Measurements from ENCODE around the gene ATP1B1.

Gene ATP1B1

DNA sequence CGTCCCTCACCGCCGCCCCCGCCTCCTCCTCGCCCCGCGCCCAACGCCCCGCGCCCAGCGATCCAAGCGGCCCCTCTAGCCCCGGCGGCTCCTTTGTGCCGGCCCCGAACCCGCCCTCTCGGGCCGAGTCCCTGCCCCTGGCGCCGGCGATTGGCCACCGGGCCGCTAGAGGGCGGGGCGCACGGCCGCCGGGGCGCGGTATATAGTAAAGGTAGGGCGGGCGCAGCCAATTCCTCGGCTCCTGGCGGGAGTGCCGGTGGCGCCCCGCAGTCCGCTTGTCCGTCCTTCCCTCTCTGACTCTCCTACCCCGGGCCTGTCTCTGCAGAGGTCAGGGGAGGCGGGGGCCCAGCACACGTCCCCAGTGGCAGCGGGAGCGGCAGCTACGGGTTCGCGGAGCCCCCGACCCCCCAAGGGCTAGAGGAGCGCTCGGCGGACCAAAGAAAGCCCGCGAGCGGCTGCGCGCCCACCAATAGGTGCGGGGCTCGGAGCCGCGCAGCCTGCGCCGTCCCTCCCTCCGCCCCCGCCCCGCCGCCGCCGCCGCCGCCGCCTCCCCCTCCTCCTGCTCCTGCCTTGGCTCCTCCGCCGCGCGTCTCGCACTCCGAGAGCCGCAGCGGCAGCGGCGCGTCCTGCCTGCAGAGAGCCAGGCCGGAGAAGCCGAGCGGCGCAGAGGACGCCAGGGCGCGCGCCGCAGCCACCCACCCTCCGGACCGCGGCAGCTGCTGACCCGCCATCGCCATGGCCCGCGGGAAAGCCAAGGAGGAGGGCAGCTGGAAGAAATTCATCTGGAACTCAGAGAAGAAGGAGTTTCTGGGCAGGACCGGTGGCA lies at the start of gene ATP1B1:
ATP1B1 (plus strand) TSS at position 596 of the 826 bp plus-strand sequence; CDS start at position 736, 140 bp downstream.
- peak; percentile 84 for DNase-seq

DNA sequence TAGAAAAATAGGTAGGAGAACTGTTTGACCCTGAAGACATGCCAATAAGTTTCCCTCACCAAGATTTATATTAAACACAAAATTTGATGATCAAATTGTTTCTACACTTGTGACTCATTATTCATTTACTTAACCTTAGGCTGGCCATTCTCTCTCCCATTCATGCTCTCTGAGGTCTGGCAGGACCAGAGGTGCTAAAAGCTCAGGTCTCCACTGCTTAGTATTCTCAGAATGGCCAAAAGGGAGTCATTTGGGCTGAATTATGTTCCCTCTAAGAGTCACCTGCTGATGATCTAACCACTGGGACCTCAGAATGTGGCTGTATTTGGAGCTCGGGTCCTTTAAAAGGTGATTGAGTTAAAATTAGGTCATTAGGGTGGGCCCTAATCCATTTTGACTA lies 47.1 kb upstream of the ATP1B1 start:
- no peak for DNase-seq

GRCh38 chr1:169060043-169060722 lies 46.3 kb upstream of the ATP1B1 start:
- no peak for DNase-seq

DNA sequence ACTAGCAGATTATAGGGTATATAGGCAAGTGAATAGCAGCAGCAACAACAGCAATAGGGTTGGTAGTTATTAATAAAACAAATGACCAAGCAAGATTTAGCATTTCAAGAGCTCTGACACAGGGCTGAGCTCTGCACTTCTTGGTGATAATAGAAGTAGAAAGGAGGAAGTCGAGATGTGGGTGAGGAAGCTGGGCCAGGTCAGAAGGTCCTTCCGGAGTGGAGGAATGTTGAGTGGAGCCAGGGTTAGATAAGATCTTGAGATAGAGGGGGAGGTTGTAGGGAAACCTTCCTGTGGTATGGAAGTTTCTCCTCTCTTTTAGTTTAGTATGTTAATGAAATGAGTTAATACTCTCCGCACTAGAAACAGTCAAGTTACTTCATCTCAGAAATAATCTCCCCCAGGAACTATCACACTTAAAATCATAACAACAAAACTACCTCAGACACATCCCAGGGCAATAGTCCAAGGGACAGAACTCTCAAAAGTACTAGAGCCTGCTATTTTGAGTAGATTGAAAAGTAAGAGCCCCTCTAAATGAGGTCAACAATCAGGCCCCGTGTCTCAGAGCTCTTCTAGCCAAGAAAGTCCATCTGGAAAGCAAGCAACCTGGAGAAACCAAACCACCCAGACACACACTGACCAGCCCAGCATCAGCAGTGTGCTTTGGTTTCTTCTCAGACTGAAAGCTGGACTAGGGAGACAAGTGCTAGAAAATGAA lies 45.4 kb upstream of the ATP1B1 start:
- no peak for DNase-seq

GRCh38 chr1:169062152-169062551 lies 44.3 kb upstream of the ATP1B1 start:
- no peak for DNase-seq

DNA sequence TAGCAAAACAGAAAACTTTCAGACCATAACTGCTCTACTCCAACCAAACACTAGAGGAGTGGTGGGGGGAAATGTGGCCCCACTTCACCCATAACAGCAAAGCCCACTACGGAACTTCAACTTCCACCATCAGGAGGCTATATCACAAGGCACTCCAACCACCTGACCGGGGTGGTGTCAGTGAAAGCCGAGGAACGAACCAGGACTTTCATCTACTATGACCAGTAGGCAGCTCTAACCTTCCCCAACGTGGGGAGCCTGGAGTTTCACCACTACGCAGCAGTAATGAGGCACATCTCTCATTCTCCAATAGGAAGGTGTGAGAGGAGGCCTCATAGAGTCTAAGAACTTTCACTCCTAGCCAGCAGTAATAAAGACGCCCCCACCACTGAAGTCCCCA lies 42.4 kb upstream of the ATP1B1 start:
- no peak for DNase-seq

DNA sequence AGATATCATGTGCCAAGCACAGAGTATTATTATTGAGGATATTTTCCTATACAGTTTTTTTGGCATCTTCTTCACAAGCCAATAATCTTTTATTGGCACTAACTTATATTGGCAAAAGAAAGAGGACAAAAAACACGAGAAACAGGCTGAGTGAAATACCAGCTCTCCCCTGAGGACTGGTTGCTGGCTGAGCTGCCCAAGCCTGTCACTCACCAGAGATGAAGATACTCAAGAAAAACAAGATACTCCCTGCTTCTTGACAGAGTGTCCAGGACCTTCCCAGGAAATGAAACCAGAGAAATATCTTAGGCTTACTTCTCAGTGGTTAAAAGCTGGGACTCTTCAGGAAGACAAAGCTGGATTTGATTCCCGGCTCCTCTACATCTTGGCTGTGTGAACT lies 35.9 kb upstream of the ATP1B1 start:
- DNase-seq: no peak

- DNase-seq: no peak
These were observed 35.5 kb upstream of the ATP1B1 start for GRCh38 chr1:169070958-169071357.

GRCh38 chr1:169072945-169073725 lies 33.4 kb upstream of the ATP1B1 start:
- no peak for DNase-seq

- no peak for DNase-seq
These were observed 28.2 kb upstream of the ATP1B1 start for GRCh38 chr1:169078163-169078883.

DNA sequence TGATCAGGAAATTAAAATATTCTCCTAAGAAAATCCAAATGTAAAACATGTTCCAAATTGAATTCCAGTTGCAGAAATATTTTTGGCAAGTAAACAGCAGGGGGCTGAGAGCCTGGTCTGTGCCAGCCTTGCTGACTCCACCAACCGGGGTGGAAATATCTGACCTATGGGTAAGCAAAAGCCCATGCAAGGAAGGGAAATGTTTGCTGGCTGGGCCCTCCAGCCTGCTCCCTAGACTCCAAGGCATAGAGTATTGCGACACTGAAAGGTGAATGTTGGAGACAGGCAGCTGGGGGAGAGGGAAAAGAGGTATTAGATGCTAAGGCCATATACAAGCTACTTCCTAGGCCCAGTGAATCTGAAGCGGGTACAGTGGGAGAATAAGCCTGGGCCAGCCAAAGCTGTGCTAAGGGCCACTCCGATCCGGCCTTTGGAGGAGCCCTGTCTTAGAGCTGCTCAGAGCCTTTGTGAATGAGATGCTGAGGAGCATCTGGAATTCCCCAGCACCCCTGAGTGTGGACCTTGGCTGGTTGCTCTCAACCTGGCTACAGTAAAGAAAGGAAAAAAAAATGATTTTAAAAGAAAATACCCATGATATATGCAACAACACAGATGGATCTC lies 24.9 kb upstream of the ATP1B1 start:
- no peak for DNase-seq

DNA sequence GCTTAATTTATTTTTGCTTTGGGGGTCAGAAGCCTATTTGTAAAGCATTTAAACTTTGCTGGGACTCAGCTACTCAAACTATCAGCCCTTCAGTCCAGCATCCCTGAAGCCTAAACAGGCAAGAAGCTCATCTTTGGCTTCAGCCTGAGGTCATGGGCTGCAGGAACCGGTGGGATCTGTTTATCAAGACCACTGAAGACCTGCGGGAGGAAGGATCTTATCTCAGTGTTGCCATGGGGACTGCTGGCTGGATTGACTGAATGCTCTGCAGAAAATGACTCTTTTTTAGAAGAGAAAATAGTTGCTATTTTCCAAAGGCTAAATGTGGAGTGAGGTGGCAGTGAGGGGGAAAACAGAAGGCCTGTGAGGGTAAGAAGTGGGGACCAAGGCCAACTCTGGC lies 20.6 kb upstream of the ATP1B1 start:
- DNase-seq: no peak

- DNase-seq: peak; percentile 28
These were observed 19.7 kb upstream of the ATP1B1 start for GRCh38 chr1:169086603-169087455.

GRCh38 chr1:169087876-169088275 lies 18.6 kb upstream of the ATP1B1 start:
- DNase-seq: no peak

- no peak for DNase-seq
These were observed 16.7 kb upstream of the ATP1B1 start for GRCh38 chr1:169089776-169090175.

GRCh38 chr1:169090308-169090899 lies 16.1 kb upstream of the ATP1B1 start:
- DNase-seq: no peak

- no peak for DNase-seq
These were observed 15.6 kb upstream of the ATP1B1 start for GRCh38 chr1:169090900-169091311.

DNA sequence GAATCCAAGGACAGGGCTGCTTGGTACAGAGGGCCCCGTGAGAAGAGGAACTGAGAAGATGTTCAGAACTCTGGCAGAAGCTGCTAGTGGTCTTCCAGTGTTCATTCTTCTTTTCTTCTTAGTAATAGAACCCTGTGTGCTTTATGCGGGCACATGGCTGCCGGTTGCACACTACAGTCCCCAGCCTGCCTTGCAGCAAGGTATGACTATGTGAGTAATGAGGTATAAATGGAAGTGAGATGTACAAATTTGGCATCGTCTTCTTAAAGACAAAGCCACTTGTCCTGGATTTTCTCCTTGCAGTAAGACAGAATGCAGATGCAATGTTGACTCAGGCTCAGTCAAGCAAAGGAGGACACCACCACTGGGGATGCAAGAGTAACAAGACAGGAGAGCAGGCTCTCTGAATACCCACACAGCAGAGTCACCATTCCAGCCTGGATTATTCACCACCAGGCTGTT lies 15.0 kb upstream of the ATP1B1 start:
- DNase-seq: no peak

DNA sequence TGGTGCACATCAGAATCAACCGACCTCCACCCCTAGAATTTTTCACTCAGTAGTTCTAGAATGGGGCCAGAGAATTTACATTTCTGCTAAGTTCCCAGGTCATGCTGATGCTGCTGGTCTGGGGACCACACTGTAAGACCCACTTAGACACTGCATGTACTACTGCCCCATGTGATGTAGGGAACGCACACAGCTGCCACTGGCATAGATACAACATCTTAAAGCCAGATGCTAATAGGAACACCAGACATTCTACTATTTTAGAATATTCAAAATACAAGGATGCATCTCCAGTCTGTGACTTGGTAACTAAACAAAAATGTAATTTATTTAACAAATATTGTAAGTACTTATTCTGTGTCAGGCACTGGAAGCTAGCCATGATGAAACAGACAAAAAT lies 14.1 kb upstream of the ATP1B1 start:
- no peak for DNase-seq

GRCh38 chr1:169094897-169095569 lies 11.5 kb upstream of the ATP1B1 start:
- no peak for DNase-seq
